Neuronal stem cell (in vitro differentiated cells): ENCODE data around the gene ANKZF1.
"Not testable (repeated sequence)": the region's sequence is repeated elsewhere in the genome, so short reads cannot be mapped to it uniquely, and the experiment has no call there.

Experiments used
- DNase-seq: peaks from one replicate; pipeline ENCODE4 v3.0.0-alpha.2; 2013; ENCODE audit warnings: low spot score
- H2AFZ ChIP-seq: one replicate; pipeline ENCODE4 v1.6.1; 2013; ENCODE audit warnings: mild to moderate bottlenecking, low read length, inconsistent platforms
- H2AK5ac ChIP-seq: 2 replicates; pipeline ENCODE4 v1.6.1; 2013; ENCODE audit warnings: low read depth, mild to moderate bottlenecking, inconsistent platforms, low read length, moderate library complexity, mixed read lengths
- H2BK120ac ChIP-seq: 2 replicates; pipeline ENCODE4 v1.6.1; 2013; ENCODE audit warnings: low read depth, mild to moderate bottlenecking, inconsistent platforms, low read length, moderate library complexity, mixed read lengths
- H2BK12ac ChIP-seq: one replicate; pipeline ENCODE4 v1.6.1; 2013; ENCODE audit warnings: low read length, inconsistent platforms
- H2BK15ac ChIP-seq: 2 replicates; pipeline ENCODE4 v1.6.1; 2013; ENCODE audit warnings: mild to moderate bottlenecking, low read length, inconsistent platforms, mixed read lengths
- H2BK5ac ChIP-seq: one replicate; pipeline ENCODE4 v1.6.1; 2013; ENCODE audit warnings: inconsistent platforms, mild to moderate bottlenecking, low read length, moderate library complexity
- H3K14ac ChIP-seq: one replicate; pipeline ENCODE4 v1.6.1; 2013; ENCODE audit warnings: low read length, inconsistent platforms
- H3K18ac ChIP-seq: 2 replicates; pipeline ENCODE4 v1.6.1; 2013; ENCODE audit warnings: low read length, inconsistent platforms
- H3K23ac ChIP-seq: 2 replicates; pipeline ENCODE4 v1.6.1; 2013; ENCODE audit warnings: low read depth, mild to moderate bottlenecking, mixed read lengths, low read length, inconsistent platforms; ENCODE audit not compliant: poor library complexity
- H3K27ac ChIP-seq: replicated peaks from 3 replicates; pipeline ENCODE4 v1.5.1; 2013; ENCODE audit warnings: low read length, inconsistent platforms
- H3K27me3 ChIP-seq, 3 experiments: 2 replicates each; pipeline ENCODE4 v1.6.1; 2013; ENCODE audit warnings: low read length in 3 of 3, mild to moderate bottlenecking in 2 of 3, inconsistent platforms in 1 of 3, low read depth in 1 of 3, mixed read lengths in 1 of 3, moderate library complexity in 1 of 3; ENCODE audit not compliant: control insufficient read depth in 3 of 3, insufficient read depth in 3 of 3
- H3K36me3 ChIP-seq, 2 donors: replicated peaks in 1 of 2; 2 replicates each; pipeline ENCODE4 v1.6.1; 2013; ENCODE audit warnings: low read length in 2 of 2; ENCODE audit not compliant: control insufficient read depth in 2 of 2, insufficient read depth in 2 of 2
- H3K4ac ChIP-seq: 2 replicates; pipeline ENCODE4 v1.6.1; 2013; ENCODE audit warnings: inconsistent platforms, mild to moderate bottlenecking, low read length, moderate library complexity
- H3K4me1 ChIP-seq, 2 donors: 1 replicate in 1 of 2; 2 replicates in 1 of 2; pipeline ENCODE4 v1.6.1; 2013; ENCODE audit warnings: low read length in 2 of 2, low read depth in 1 of 2; ENCODE audit not compliant: control insufficient read depth in 2 of 2, insufficient read depth in 1 of 2
- H3K4me2 ChIP-seq: one replicate; pipeline ENCODE4 v1.6.1; 2013; ENCODE audit warnings: mild to moderate bottlenecking, low read length, inconsistent platforms; ENCODE audit not compliant: insufficient read depth, poor library complexity, severe bottlenecking
- H3K4me3 ChIP-seq, 2 donors: 2 replicates each; pipeline ENCODE4 v1.5.1; 2013; ENCODE audit warnings: low read length in 2 of 2, mild to moderate bottlenecking in 2 of 2, inconsistent platforms in 1 of 2, moderate library complexity in 1 of 2
- H3K79me1 ChIP-seq: one replicate; pipeline ENCODE4 v1.6.1; 2013; ENCODE audit warnings: low read depth, mild to moderate bottlenecking, inconsistent platforms, low read length, moderate library complexity
- H3K9ac ChIP-seq: one replicate; pipeline ENCODE4 v1.6.1; 2013; ENCODE audit warnings: mild to moderate bottlenecking, low read depth, low read length, inconsistent platforms; ENCODE audit not compliant: poor library complexity
- H3K9me3 ChIP-seq, 2 donors: replicated peaks in 1 of 2; 2 replicates each; pipeline versions ENCODE3 to v1.6.1; 2013; ENCODE audit warnings: low read length in 2 of 2, mild to moderate bottlenecking in 2 of 2, inconsistent platforms in 1 of 2, low read depth in 1 of 2, mixed read lengths in 1 of 2, moderate library complexity in 1 of 2; ENCODE audit not compliant: control insufficient read depth in 2 of 2, insufficient read depth in 1 of 2
- H4K8ac ChIP-seq: one replicate; pipeline ENCODE4 v1.6.1; 2013; ENCODE audit warnings: low read depth, mild to moderate bottlenecking, inconsistent platforms, low read length, moderate library complexity
- H4K91ac ChIP-seq: one replicate; pipeline ENCODE4 v1.6.1; 2013; ENCODE audit warnings: low read length, low read depth, mild to moderate bottlenecking, inconsistent platforms; ENCODE audit not compliant: poor library complexity
- WGBS, 2 donors: extraction: QIAGEN DNeasy Blood & Tissue Kit; methylation state at CpG; one replicate each; pipeline ENCODE4 v1.1.7; 2013; ENCODE audit warnings: missing lambda C conversion rate in 2 of 2, mixed read lengths in 1 of 2; ENCODE audit not compliant: insufficient read length in 2 of 2, insufficient replicate concordance in 1 of 2; ENCODE audit errors: extremely low coverage in 2 of 2; 5-methylcytosine and 5-hydroxymethylcytosine counted together

Gene ANKZF1

GRCh38 chr2:219201331-219201730, 28.3 kb upstream of the ANKZF1 start:
- H3K23ac ChIP-seq, H2AFZ ChIP-seq, H2BK5ac ChIP-seq, H3K4me3 ChIP-seq, H3K79me1 ChIP-seq, H3K4me1 ChIP-seq, H3K27ac ChIP-seq, DNase-seq, H3K9ac ChIP-seq, H4K91ac ChIP-seq, H3K4me2 ChIP-seq, H3K14ac ChIP-seq, H3K36me3 ChIP-seq, H3K18ac ChIP-seq, H3K27me3 ChIP-seq, H3K4ac ChIP-seq, H2BK15ac ChIP-seq, H2AK5ac ChIP-seq, H2BK120ac ChIP-seq, H2BK12ac ChIP-seq, H3K9me3 ChIP-seq, H4K8ac ChIP-seq: not testable (repeated sequence)
- no CpG with 5 or more reads among the region's 21 CpGs for WGBS, 2 donors

DNA sequence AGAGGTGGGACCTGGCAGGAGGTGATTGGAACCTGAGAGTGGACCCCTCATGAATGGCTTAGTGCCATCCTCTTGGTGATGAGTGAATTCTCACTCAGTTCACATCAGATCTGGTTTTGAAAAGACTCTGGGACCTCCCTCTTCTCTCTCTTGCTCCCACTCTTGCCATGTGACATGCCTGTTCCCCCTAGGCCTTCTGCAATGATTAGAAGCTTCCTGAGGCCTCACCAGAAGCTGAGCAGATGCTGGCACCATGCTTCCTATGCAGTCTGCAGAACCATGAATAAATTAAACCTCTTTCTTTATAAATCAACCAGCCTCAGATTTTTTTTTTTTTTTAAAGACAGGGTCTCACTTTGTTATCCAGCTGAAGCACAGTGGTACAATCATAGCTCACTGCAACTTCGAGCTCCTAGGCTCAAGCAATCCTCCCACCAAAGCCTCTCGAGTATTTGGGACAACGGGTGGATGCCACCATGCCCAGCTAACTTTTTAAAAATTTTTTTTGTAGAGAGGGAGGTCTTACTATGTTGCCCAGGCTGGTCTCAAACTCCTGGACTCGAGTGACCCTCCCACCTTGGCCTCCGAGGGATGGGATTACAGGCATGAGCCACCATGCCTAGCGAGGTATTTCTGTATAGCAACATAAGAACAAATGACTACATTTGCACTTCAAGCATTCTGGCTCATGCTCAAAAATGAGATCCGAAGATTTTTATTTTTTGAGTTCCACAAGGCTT, 25.0 kb upstream of the ANKZF1 start:
- Histone ChIP-seq H3K9ac (no peak overlapping the region), H3K27me3 (no peaks in the 10 kb centered on the region), H3K4me2 (no peak overlapping the region), H3K4me3 (no peak overlapping the region), H3K4me1 (peaks cover 7 to 8% of the 10 kb centered on the region in 2 donors), H3K4ac (no peak overlapping the region), H3K27ac (no peak overlapping the region), H2AFZ (no peak overlapping the region), H2AK5ac (no peak overlapping the region), H3K36me3 (peaks cover 14 to 18% of the 10 kb centered on the region in 2 donors), H3K18ac (no peak overlapping the region), H3K23ac (no peak overlapping the region), H3K79me1 (no peaks in the 10 kb centered on the region), H3K9me3 (peaks cover 0 to 2% of the 10 kb centered on the region in 2 donors), H4K91ac (no peak overlapping the region), H3K14ac (no peak overlapping the region), H2BK12ac (no peak overlapping the region), H2BK15ac (no peak overlapping the region), H2BK5ac (no peak overlapping the region), H4K8ac (no peak overlapping the region), H2BK120ac (no peak overlapping the region)
- DNase-seq, result no peak
- no CpG with 5 or more reads among the region's 7 CpGs for WGBS, 2 donors

- Histone ChIP-seq H3K79me1 (no peaks in the 10 kb centered on the region), H2BK12ac (no peak overlapping the region), H2AK5ac (no peak overlapping the region), H3K9me3 (peaks cover 0 to 2% of the 10 kb centered on the region in 2 donors), H3K27ac (no peak overlapping the region), H3K4me2 (no peak overlapping the region), H4K91ac (no peak overlapping the region), H2BK5ac (no peak overlapping the region), H3K27me3 (no peaks in the 10 kb centered on the region), H3K4me3 (no peak overlapping the region), H3K4ac (no peak overlapping the region), H2BK120ac (no peak overlapping the region), H3K4me1 (peaks cover 7 to 8% of the 10 kb centered on the region in 2 donors), H3K36me3 (peaks cover 17 to 23% of the 10 kb centered on the region in 2 donors), H2AFZ (no peak overlapping the region), H3K23ac (no peak overlapping the region), H3K9ac (no peak overlapping the region), H4K8ac (no peak overlapping the region), H2BK15ac (no peak overlapping the region), H3K18ac (no peak overlapping the region), H3K14ac (no peak overlapping the region)
- WGBS, 2 donors, result no CpG with 5 or more reads among the region's 5 CpGs
- DNase-seq, result no peak
Observed at GRCh38 chr2:219205165-219205538, 24.5 kb upstream of the ANKZF1 start.

GRCh38 chr2:219205981-219206327, 23.7 kb upstream of the ANKZF1 start:
- peaks cover 0 to 2% of the 10 kb centered on the region in 2 donors for H3K9me3 ChIP-seq
- DNase-seq, result no peak
- H3K36me3 ChIP-seq, result peaks cover 23 to 31% of the 10 kb centered on the region in 2 donors
- H3K4me3 ChIP-seq, result peak overlapping the region; percentile 54 to 88
- H3K27ac ChIP-seq, result no peak overlapping the region
- no peak overlapping the region for H2AK5ac ChIP-seq
- H2BK12ac ChIP-seq, result no peak overlapping the region
- no peak overlapping the region for H3K14ac ChIP-seq
- H4K91ac ChIP-seq, result no peak overlapping the region
- peaks cover 7 to 8% of the 10 kb centered on the region in 2 donors for H3K4me1 ChIP-seq
- H2BK5ac ChIP-seq, result no peak overlapping the region
- no peak overlapping the region for H3K4ac ChIP-seq
- no CpG with 5 or more reads among the region's 7 CpGs for WGBS, 2 donors
- peak overlapping the region; percentile 96 for H2AFZ ChIP-seq
- H2BK15ac ChIP-seq, result no peak overlapping the region
- H4K8ac ChIP-seq, result no peak overlapping the region
- H2BK120ac ChIP-seq, result no peak overlapping the region
- no peaks in the 10 kb centered on the region for H3K79me1 ChIP-seq
- peak overlapping the region; percentile 57 for H3K4me2 ChIP-seq
- H3K23ac ChIP-seq, result no peak overlapping the region
- H3K18ac ChIP-seq, result no peak overlapping the region
- no peak overlapping the region for H3K9ac ChIP-seq
- no peaks in the 10 kb centered on the region for H3K27me3 ChIP-seq
